HFFc6 (cell line): Measurements from ENCODE around the gene LGALS3BP. TPM values are rescaled to one million over a fixed set of nuclear protein-coding genes. Genes with fewer than 3 reads are reported as not detected.

Source experiments
- DNase-seq: peaks from one replicate; pipeline ENCODE4 v3.0.0-alpha.2; 2018
- H3K27ac Mint-ChIP-seq: 2 replicates; pipeline ENCODE4 v1.8.0; 2020; ENCODE audit warnings: mild to moderate bottlenecking, mixed read lengths
- H3K27me3 Mint-ChIP-seq: 2 replicates; pipeline ENCODE4 v1.8.0; 2021; ENCODE audit warnings: mild to moderate bottlenecking, moderate library complexity, mixed read lengths; ENCODE audit not compliant: insufficient read depth
- H3K36me3 Mint-ChIP-seq: 2 replicates; pipeline ENCODE4 v1.8.0; 2021; ENCODE audit warnings: low read depth, mixed read lengths
- H3K4me1 Mint-ChIP-seq: 2 replicates; pipeline ENCODE4 v1.8.0; 2020; ENCODE audit warnings: low read depth, mixed read lengths
- H3K4me3 Mint-ChIP-seq: 2 replicates; pipeline ENCODE4 v1.8.0; 2020; ENCODE audit warnings: mild to moderate bottlenecking, moderate library complexity, mixed read lengths
- H3K9me3 Mint-ChIP-seq: 2 replicates; pipeline ENCODE4 v1.8.0; 2020; ENCODE audit warnings: mild to moderate bottlenecking, mixed read lengths
- CTCF ChIP-seq: fragments of 200-600 bp; sonication (generic); IDR thresholded peaks from 2 replicates; pipeline ENCODE4 v1.5.0; 2021; ENCODE audit warnings: antibody characterized with exemption, mild to moderate bottlenecking
- total RNA-seq, 6 experiments: library from RNA; stranded (reverse); fragmentation: NEBNext Ultra II Directional; extraction: Animal tissue kit (Norgen Biotek cat#: 25700); gene quantifications; 2 replicates in 1 of 6; 3 replicates in 5 of 6; pipeline ENCODE4 v1.2.3, GENCODE V29; 2021

The LGALS3BP gene
- total RNA-seq, 6 experiments from 2014 or later = 31.1 to 46.4 (median 43.4) TPM

GRCh38 chr17:78953356-78954350, 26.1 kb downstream of the LGALS3BP start:
- no peak overlapping the region for H3K27ac Mint-ChIP-seq
- peaks cover 17% of the 10 kb centered on the region for H3K36me3 Mint-ChIP-seq
- H3K4me3 Mint-ChIP-seq = no peak overlapping the region
- TF ChIP-seq CTCF = no peak
- H3K9me3 Mint-ChIP-seq = peaks cover 24% of the 10 kb centered on the region
- H3K27me3 Mint-ChIP-seq = peaks cover 11% of the 10 kb centered on the region
- H3K4me1 Mint-ChIP-seq = peaks cover 26% of the 10 kb centered on the region
- no peak for DNase-seq

GRCh38 chr17:78952706-78953105, 27.0 kb downstream of the LGALS3BP start:
- H3K27ac Mint-ChIP-seq = no peak overlapping the region
- no peak overlapping the region for H3K4me3 Mint-ChIP-seq
- H3K4me1 Mint-ChIP-seq = peaks cover 22% of the 10 kb centered on the region
- TF ChIP-seq CTCF = no peak
- DNase-seq = no peak
- peaks cover 24% of the 10 kb centered on the region for H3K9me3 Mint-ChIP-seq
- peaks cover 17% of the 10 kb centered on the region for H3K36me3 Mint-ChIP-seq
- H3K27me3 Mint-ChIP-seq = peaks cover 12% of the 10 kb centered on the region

GRCh38 chr17:78951967-78952551, 27.7 kb downstream of the LGALS3BP start:
- H3K36me3 Mint-ChIP-seq = peaks cover 17% of the 10 kb centered on the region
- no peak for TF ChIP-seq CTCF
- peaks cover 18% of the 10 kb centered on the region for H3K4me1 Mint-ChIP-seq
- H3K27ac Mint-ChIP-seq = no peak overlapping the region
- peaks cover 14% of the 10 kb centered on the region for H3K27me3 Mint-ChIP-seq
- DNase-seq = no peak
- H3K4me3 Mint-ChIP-seq = no peak overlapping the region
- peaks cover 24% of the 10 kb centered on the region for H3K9me3 Mint-ChIP-seq

- DNase-seq = no peak
- H3K27ac Mint-ChIP-seq = no peak overlapping the region
- no peak overlapping the region for H3K4me3 Mint-ChIP-seq
- H3K36me3 Mint-ChIP-seq = peaks cover 17% of the 10 kb centered on the region
- peaks cover 9% of the 10 kb centered on the region; the same call in 1 of the 2 replicates for H3K4me1 Mint-ChIP-seq
- TF ChIP-seq CTCF = no peak
- peaks cover 16% of the 10 kb centered on the region for H3K27me3 Mint-ChIP-seq
- H3K9me3 Mint-ChIP-seq = peaks cover 24% of the 10 kb centered on the region
Observed at GRCh38 chr17:78950870-78951269, 28.9 kb downstream of the LGALS3BP start.

- H3K27me3 Mint-ChIP-seq = peaks cover 15% of the 10 kb centered on the region
- no peak overlapping the region for H3K27ac Mint-ChIP-seq
- no peak for TF ChIP-seq CTCF
- DNase-seq = no peak
- no peaks in the 10 kb centered on the region for H3K4me1 Mint-ChIP-seq
- H3K9me3 Mint-ChIP-seq = peaks cover 24% of the 10 kb centered on the region
- no peak overlapping the region for H3K4me3 Mint-ChIP-seq
- H3K36me3 Mint-ChIP-seq = peaks cover 17% of the 10 kb centered on the region
Observed at GRCh38 chr17:78947235-78948149, 32.2 kb downstream of the LGALS3BP start.
